GM19023 (cell line): Measurements from ENCODE around the gene ABI1.

ENCODE experiments used
- ATAC-seq: cut with Tn5 transposase; IDR thresholded peaks from one replicate; pipeline ENCODE4 v1.9.1; 2021; ENCODE audit warnings: mild to moderate bottlenecking, moderate library complexity; ENCODE audit not compliant: unreplicated experiment

Gene ABI1

GRCh38 chr10:26721561-26721960, 139.2 kb downstream of the ABI1 start:
- no peak for ATAC-seq

- no peak for ATAC-seq
These were observed 143.3 kb downstream of the ABI1 start for GRCh38 chr10:26717476-26717875.

- no peak for ATAC-seq
These were observed 145.6 kb downstream of the ABI1 start for GRCh38 chr10:26715137-26715487.

- ATAC-seq: no peak
These were observed 146.2 kb downstream of the ABI1 start for GRCh38 chr10:26714415-26715136.

- ATAC-seq: no peak
These were observed 149.4 kb downstream of the ABI1 start for GRCh38 chr10:26711324-26711723.

- no peak for ATAC-seq
These were observed 153.8 kb downstream of the ABI1 start for GRCh38 chr10:26706936-26707335.

GRCh38 chr10:26706206-26706605, 154.6 kb downstream of the ABI1 start:
- no peak for ATAC-seq

GRCh38 chr10:26703974-26704373, 156.8 kb downstream of the ABI1 start:
- no peak for ATAC-seq

- ATAC-seq: no peak
These were observed 157.7 kb downstream of the ABI1 start for GRCh38 chr10:26703096-26703495.

GRCh38 chr10:26700884-26701630, 159.7 kb downstream of the ABI1 start:
- ATAC-seq: no peak

- ATAC-seq: no peak
These were observed 161.1 kb downstream of the ABI1 start for GRCh38 chr10:26699631-26700030.

- ATAC-seq: no peak
These were observed 161.8 kb downstream of the ABI1 start for GRCh38 chr10:26698909-26699308.

GRCh38 chr10:26697922-26698608, 162.7 kb downstream of the ABI1 start:
- ATAC-seq: no peak

- ATAC-seq: peak; percentile 85
These were observed 163.4 kb downstream of the ABI1 start, which contains the start of gene PDSS1 for GRCh38 chr10:26697163-26697921. Gene PDSS1 (plus strand): TSS chr10:26697701. CDS start chr10:26697712, 11 bp downstream.

GRCh38 chr10:26696786-26697162, 164.0 kb downstream of the ABI1 start:
- peak; percentile 6 for ATAC-seq
